Measurements from ENCODE around the gene RFNG. TPM values are rescaled to one million over a fixed set of nuclear protein-coding genes. Genes with fewer than 3 reads are reported as not detected.

RFNG gene
- total and polyA plus RNA-seq, 2 of the 4 experiments (the other 2 are of a cell fraction), result 6.8 to 47.3 TPM

GRCh38 chr17:82098939-82099763 is 47.5 kb upstream of the RFNG start:
- peaks cover 5% of the 10 kb centered on the region; the same call in 1 of the 2 replicates for H3K9me1 ChIP-seq (ENCODE audit: insufficient read depth, low read length)
- CTCF ChIA-PET, result interaction anchor here (0.7 kb wide), 1 partner anchor 69 kb away, joined by 3 read pairs; no protein-coding TSS in a partner anchor
- H3K14ac ChIP-seq (replicated peaks; ENCODE audit: low read depth, low read length), result peak overlapping the region; percentile 79
- H4K5ac ChIP-seq (ENCODE audit: low read depth, low read length), result peak overlapping the region; percentile 93
- no peaks in the 10 kb centered on the region for H3K9me3 ChIP-seq (ENCODE audit: control insufficient read depth, insufficient read depth, low read length)
- in situ Hi-C loops (cut with MboI; ENCODE audit: low sequenced_read_pairs) (no loop called here), intact Hi-C loops (cut with micrococcal nuclease) (loop anchor here (1.0 to 2.0 kb wide), 3 partner anchors 55 to 68 kb away; partner anchors contain the start of genes DCXR and RAC3), dilution Hi-C loops (cut with HindIII; ENCODE audit: low sequenced_read_pairs, unreplicated experiment) (no loop called here)
- H3K79me1 ChIP-seq (ENCODE audit: low read depth in 1 of 2, low read length in 2 of 2), result peaks cover 0 to 45% of the 10 kb centered on the region in 2 experiments; a peak in 3 of 4 replicates
- no TSS peak for BruUV-seq (replicated peaks)
- H2BK15ac ChIP-seq (ENCODE audit: low read depth, low read length), result peak overlapping the region; percentile 41; the same call in 1 of the 3 replicates
- H4K91ac ChIP-seq (ENCODE audit: insufficient read depth, low read depth, low read length), result peak overlapping the region; percentile 84
- peak overlapping the region; percentile 74 for H2BK120ac ChIP-seq (ENCODE audit: low read depth, low read length)
- 0 out of 2 replicates have a peak overlapping the region, but pooled peaks have one; percentile 1 for H2BK20ac ChIP-seq (ENCODE audit: low read depth, low read length)
- DNase-seq, result no peak
- H4K20me1 ChIP-seq (ENCODE audit: insufficient read depth, low read length), result peaks cover 26% of the 10 kb centered on the region
- peak overlapping the region; percentile 88 for H2BK5ac ChIP-seq (ENCODE audit: low read depth, low read length, poor library complexity, severe bottlenecking)
- H3K36me3 ChIP-seq (ENCODE audit: control insufficient read depth, insufficient read depth, low read length), result peaks cover 13% of the 10 kb centered on the region
- peak overlapping the region; percentile 99 for H2AK9ac ChIP-seq (replicated peaks; ENCODE audit: low read depth, low read length, poor library complexity)
- no peak; the same call in 1 of the 2 replicates for ATAC-seq (ENCODE audit: low read depth)
- no peaks in the 10 kb centered on the region for H3K27me3 ChIP-seq (ENCODE audit: control insufficient read depth, insufficient read depth, low read length)
- H4K8ac ChIP-seq (ENCODE audit: low read depth in 2 of 2, low read length in 2 of 2), result peak overlapping the region; percentile 92 to 97
- WGBS, 2 experiments (ENCODE audit: extremely low coverage in 2 of 2, insufficient read length in 1 of 2), result 23% methylated on average over 45 of the region's 80 CpGs; no CpG with 5 or more reads in 1 of the 2 experiments
- H3K4me2 ChIP-seq (ENCODE audit: low read depth, low read length), result peak overlapping the region; percentile 83
- peak overlapping the region; percentile 72 for H3K4me3 ChIP-seq (ENCODE audit: insufficient read depth, low read depth, low read length)
- POLR2A ChIA-PET (ENCODE audit: unreplicated experiment), result interaction anchor here (0.6 to 1.5 kb wide), 2 partner anchors 61 to 219 kb away, joined by 4 to 5 read pairs; partner anchors contain the start of gene DCXR
- peak overlapping the region; percentile 78 for H3K23ac ChIP-seq (ENCODE audit: low read depth, low read length)
- peak overlapping the region; percentile 95 for H3K4ac ChIP-seq (ENCODE audit: low read depth, low read length)
- peaks cover 13% of the 10 kb centered on the region for H3K4me1 ChIP-seq (ENCODE audit: control insufficient read depth, insufficient read depth, low read length)
- peak overlapping the region; percentile 46; the same call in 1 of the 2 replicates for H3K18ac ChIP-seq (ENCODE audit: low read depth, low read length)
- H3K27ac ChIP-seq (ENCODE audit: insufficient read depth, low read length), result peak overlapping the region; percentile 94
- peak overlapping the region; percentile 62 for H3K9ac ChIP-seq (ENCODE audit: low read depth, low read length)
- H3K56ac ChIP-seq (ENCODE audit: extremely low read depth, insufficient read depth, low read length), result 0 out of 2 replicates have a peak overlapping the region, but pooled peaks have one; percentile 21
- peak overlapping the region; percentile 94 for H2AK5ac ChIP-seq (ENCODE audit: low read depth, low read length)
- peak overlapping the region; percentile 99 for H2AFZ ChIP-seq (replicated peaks; ENCODE audit: low read length, poor library complexity)
- TF ChIP-seq, protein P1, sequence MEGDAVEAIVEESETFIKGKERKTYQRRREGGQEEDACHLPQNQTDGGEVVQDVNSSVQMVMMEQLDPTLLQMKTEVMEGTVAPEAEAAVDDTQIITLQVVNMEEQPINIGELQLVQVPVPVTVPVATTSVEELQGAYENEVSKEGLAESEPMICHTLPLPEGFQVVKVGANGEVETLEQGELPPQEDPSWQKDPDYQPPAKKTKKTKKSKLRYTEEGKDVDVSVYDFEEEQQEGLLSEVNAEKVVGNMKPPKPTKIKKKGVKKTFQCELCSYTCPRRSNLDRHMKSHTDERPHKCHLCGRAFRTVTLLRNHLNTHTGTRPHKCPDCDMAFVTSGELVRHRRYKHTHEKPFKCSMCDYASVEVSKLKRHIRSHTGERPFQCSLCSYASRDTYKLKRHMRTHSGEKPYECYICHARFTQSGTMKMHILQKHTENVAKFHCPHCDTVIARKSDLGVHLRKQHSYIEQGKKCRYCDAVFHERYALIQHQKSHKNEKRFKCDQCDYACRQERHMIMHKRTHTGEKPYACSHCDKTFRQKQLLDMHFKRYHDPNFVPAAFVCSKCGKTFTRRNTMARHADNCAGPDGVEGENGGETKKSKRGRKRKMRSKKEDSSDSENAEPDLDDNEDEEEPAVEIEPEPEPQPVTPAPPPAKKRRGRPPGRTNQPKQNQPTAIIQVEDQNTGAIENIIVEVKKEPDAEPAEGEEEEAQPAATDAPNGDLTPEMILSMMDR (conservative IDR thresholded peaks at IDR 0.05; ENCODE audit: low read depth, low read length), result no peak
- TF ChIP-seq MAZ (IDR thresholded peaks at IDR 0.05; ENCODE audit: borderline replicate concordance, low read depth, low read length), result 0 out of 2 replicates have a peak, but pooled peaks have one; percentile 14
- TF ChIP-seq RAD21 (IDR thresholded peaks at IDR 0.05; ENCODE audit: low read length), result no peak
- TF ChIP-seq RCOR1 (IDR thresholded peaks at IDR 0.05; ENCODE audit: insufficient replicate concordance, low read length), result no peak
- TF ChIP-seq CHD1 (IDR thresholded peaks at IDR 0.05; ENCODE audit: low read depth, low read length), result no peak
- TF ChIP-seq, protein P2, sequence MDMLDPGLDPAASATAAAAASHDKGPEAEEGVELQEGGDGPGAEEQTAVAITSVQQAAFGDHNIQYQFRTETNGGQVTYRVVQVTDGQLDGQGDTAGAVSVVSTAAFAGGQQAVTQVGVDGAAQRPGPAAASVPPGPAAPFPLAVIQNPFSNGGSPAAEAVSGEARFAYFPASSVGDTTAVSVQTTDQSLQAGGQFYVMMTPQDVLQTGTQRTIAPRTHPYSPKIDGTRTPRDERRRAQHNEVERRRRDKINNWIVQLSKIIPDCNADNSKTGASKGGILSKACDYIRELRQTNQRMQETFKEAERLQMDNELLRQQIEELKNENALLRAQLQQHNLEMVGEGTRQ (IDR thresholded peaks at IDR 0.05; ENCODE audit: low read depth, low read length), result no peak
- no peak for TF ChIP-seq RFX5 (IDR thresholded peaks at IDR 0.05; ENCODE audit: low read depth, low read length)
- no peak for TF ChIP-seq SMC3 (IDR thresholded peaks at IDR 0.05; ENCODE audit: low read depth, low read length)
- peak; percentile 35; the same call in 1 of the 2 replicates for TF ChIP-seq POLR2A (IDR thresholded peaks at IDR 0.05; ENCODE audit: low read depth, low read length)
- no peak for TF ChIP-seq BHLHE40 (IDR thresholded peaks at IDR 0.05; ENCODE audit: low read depth, low read length)
- no peak for TF ChIP-seq FOS (IDR thresholded peaks at IDR 0.05; ENCODE audit: low read depth, low read length)
- no peak for TF ChIP-seq NFE2L2 (IDR thresholded peaks at IDR 0.05; ENCODE audit: low read depth, low read length)
- no peak for TF ChIP-seq ELK1 (IDR thresholded peaks at IDR 0.05; ENCODE audit: borderline replicate concordance, low read depth, low read length)
